K562 (cell line): Measurements from ENCODE around the gene SH3BGR. TPM values are rescaled to one million over a fixed set of nuclear protein-coding genes. Genes with fewer than 3 reads are reported as not detected.

Experiments
- ATAC-seq: fragments of 200-7000 bp; cut with Tn5 transposase; 3 replicates; pipeline ENCODE4 v1.9.1; 2020; ENCODE audit warnings: moderate library complexity
- BruUV-seq: library from RNA; stranded (reverse); fragments of 400-500 nt; replicated peaks from 2 replicates; lab custom pipeline; 2021; lab: Mats Ljungman, UMichigan
- CTCF ChIA-PET: fragments of 300-600 bp; formaldehyde crosslinking; extraction: SDS; loops from one replicate; lab custom pipeline; 2021; ENCODE audit warnings: low intra/inter-chr PET ratio; lab: Yijun Ruan, JAX
- POLR2A ChIA-PET: fragments of 300-600, 350-650 bp; sonication (Branson Sonifier 250); formaldehyde crosslinking; extraction: SDS; loops from one replicate; lab custom pipeline; 2021; ENCODE audit warnings: antibody characterized with exemption, inconsistent platforms; lab: Yijun Ruan, JAX
- DNase-seq, 4 experiments: peaks; one replicate each; pipeline versions ENCODE4 v3.0.0 to v3.0.0-alpha.2; 2011 to 2018; ENCODE audit warnings: low spot score in 3 of 4, mixed read lengths in 3 of 4; ENCODE audit errors: extremely low read depth in 1 of 4
- FAIRE-seq: peaks from 2 replicates; lab custom pipeline; 2011; peaks lifted over from hg19 to GRCh38; lab: Jason Lieb, UNC
- H2AFZ ChIP-seq: 2 replicates; pipeline ENCODE4 v1.6.0; 2011; ENCODE audit warnings: low read depth, low read length, control low read depth, inconsistent platforms
- H3K27ac ChIP-seq: fragments of 200-600 bp; 3 replicates; pipeline ENCODE4 v1.8.0; 2011; ENCODE audit warnings: low read depth, mild to moderate bottlenecking, control low read depth, inconsistent platforms, low read length, moderate library complexity, mixed read lengths; ENCODE audit errors: extremely low read depth
- H3K27me3 ChIP-seq, 2 experiments: fragments of 300-600 bp in 1 of 2; 2 replicates in 1 of 2; 3 replicates in 1 of 2; pipeline versions ENCODE4 v1.6.0 to v1.8.0; 2011; ENCODE audit warnings: inconsistent platforms in 2 of 2, low read length in 2 of 2, mild to moderate bottlenecking in 1 of 2, mixed read lengths in 1 of 2, moderate library complexity in 1 of 2; ENCODE audit not compliant: control insufficient read depth in 2 of 2, insufficient read depth in 2 of 2
- H3K36me3 ChIP-seq: fragments of 300-600 bp; 3 replicates; pipeline ENCODE4 v1.8.0; 2011; ENCODE audit warnings: mild to moderate bottlenecking, low read length, inconsistent platforms; ENCODE audit not compliant: control insufficient read depth, insufficient read depth
- H3K4me1 ChIP-seq, 2 experiments: fragments of 200-600 bp in 1 of 2; replicated peaks in 1 of 2; 2 replicates in 1 of 2; 3 replicates in 1 of 2; pipeline versions ENCODE4 v1.5.1 to v1.8.0; 2011; ENCODE audit warnings: inconsistent platforms in 2 of 2, low read length in 2 of 2, mild to moderate bottlenecking in 1 of 2, mixed read lengths in 1 of 2, moderate library complexity in 1 of 2; ENCODE audit not compliant: control insufficient read depth in 2 of 2, insufficient read depth in 2 of 2
- H3K4me2 ChIP-seq: 2 replicates; pipeline ENCODE4 v1.6.1; 2011; ENCODE audit warnings: low read length, control low read depth, inconsistent platforms, mixed read lengths; ENCODE audit not compliant: insufficient read depth
- H3K4me3 ChIP-seq: fragments of 200-600 bp; sonication (generic), shearing (Covaris generic); 2 replicates; pipeline ENCODE4 v1.5.1; 2016; ENCODE audit warnings: control low read depth, inconsistent platforms
- H3K79me2 ChIP-seq: fragments of 200-600 bp; 3 replicates; pipeline ENCODE4 v1.8.0; 2011; ENCODE audit warnings: low read length, inconsistent platforms; ENCODE audit not compliant: control insufficient read depth, insufficient read depth
- H3K9ac ChIP-seq, 2 experiments: 2 replicates each; pipeline versions ENCODE4 v1.6.0 to v1.6.1; 2011; ENCODE audit warnings: low read depth in 2 of 2, low read length in 2 of 2, control low read depth in 1 of 2, inconsistent platforms in 1 of 2, mild to moderate bottlenecking in 1 of 2, mixed read lengths in 1 of 2; ENCODE audit not compliant: insufficient read depth in 1 of 2
- H3K9me1 ChIP-seq: one replicate; pipeline ENCODE4 v1.6.0; 2011; ENCODE audit warnings: inconsistent platforms, mild to moderate bottlenecking, low read length, moderate library complexity; ENCODE audit not compliant: control insufficient read depth, insufficient read depth
- H3K9me3 ChIP-seq: replicated peaks from 2 replicates; pipeline ENCODE4 v1.5.1; 2011; ENCODE audit warnings: low read depth, low read length, inconsistent platforms; ENCODE audit not compliant: control insufficient read depth, insufficient read depth
- H4K20me1 ChIP-seq: replicated peaks from 2 replicates; pipeline ENCODE4 v1.6.1; 2011; ENCODE audit warnings: low read length, inconsistent platforms, mixed read lengths; ENCODE audit not compliant: control insufficient read depth, insufficient read depth
- BRD4 ChIP-seq: fragments of 200-600 bp; sonication (generic); IDR thresholded peaks from 2 replicates; pipeline ENCODE4 v1.6.1; 2017; ENCODE audit warnings: inconsistent platforms
- EP300 ChIP-seq: IDR thresholded peaks from 2 replicates; pipeline ENCODE4 v1.6.1; 2012; ENCODE audit warnings: low read length, improper control_type of control experiment
- EP400 ChIP-seq: fragments of 450-650 bp; IDR thresholded peaks from 2 replicates; pipeline ENCODE4 v1.6.1; 2017; ENCODE audit warnings: antibody characterized with exemption, mild to moderate bottlenecking, moderate library complexity
- ETV1 ChIP-seq: fragments of 450-650 bp; conservative IDR thresholded peaks from 2 replicates; pipeline ENCODE4 v1.6.1; 2016; ENCODE audit warnings: missing genetic modification characterization, control low read depth, low read depth, missing compliant biosample characterization
- JUND ChIP-seq, 2 experiments: IDR thresholded peaks; 2 replicates in 1 of 2; 3 replicates in 1 of 2; pipeline ENCODE4 v1.6.1; 2011; ENCODE audit warnings: borderline replicate concordance in 2 of 2, low read depth in 2 of 2, low read length in 2 of 2, improper control_type of control experiment in 1 of 2, missing biosample characterization in 1 of 2, missing genetic modification characterization in 1 of 2, missing genetic modification reagents in 1 of 2
- MEIS2 ChIP-seq: fragments of 450-650 bp; IDR thresholded peaks from 2 replicates; pipeline ENCODE4 v1.6.1; 2014; ENCODE audit warnings: mild to moderate bottlenecking; ENCODE audit not compliant: partially characterized antibody
- NFRKB ChIP-seq: fragments of 450-650 bp; IDR thresholded peaks from 2 replicates; pipeline ENCODE4 v1.6.1; 2016; ENCODE audit warnings: low read depth
- RBFOX2 ChIP-seq: fragments of 200-400 bp; formaldehyde crosslinking; IDR thresholded peaks from 2 replicates; pipeline ENCODE4 v1.6.1; 2017; ENCODE audit warnings: low read depth, mild to moderate bottlenecking, low read length, moderate library complexity
- SMARCA5 ChIP-seq: fragments of 450-650 bp; IDR thresholded peaks from 2 replicates; pipeline ENCODE4 v1.6.1; 2016
- SOX6 ChIP-seq: fragments of 450-650 bp; IDR thresholded peaks from 2 replicates; pipeline ENCODE4 v1.6.1; 2014; ENCODE audit warnings: mild to moderate bottlenecking
- TAF7 ChIP-seq: fragments of 450-650 bp; IDR thresholded peaks from 2 replicates; pipeline ENCODE4 v1.6.1; 2016; ENCODE audit warnings: missing genetic modification characterization, missing compliant biosample characterization
- ZC3H4 ChIP-seq: sonication (generic); formaldehyde crosslinking; IDR thresholded peaks from 2 replicates; pipeline ENCODE4 v1.9.0; 2021; ENCODE audit warnings: missing genetic modification reagents, borderline replicate concordance
- ZNF311 ChIP-seq: fragments of 250-450 bp; sonication (Bioruptor Pico); IDR thresholded peaks from 2 replicates; pipeline ENCODE4 v1.4.0; 2020; ENCODE audit warnings: mild to moderate bottlenecking, moderate library complexity
- ZNF584 ChIP-seq: fragments of 200-800 bp; sonication (Bioruptor generic); IDR thresholded peaks from 2 replicates; pipeline ENCODE4 v1.6.1; 2016; ENCODE audit warnings: low read depth, mild to moderate bottlenecking, missing genetic modification characterization, missing compliant biosample characterization
- ZNF75A ChIP-seq: fragments of 450-650 bp; formaldehyde crosslinking; IDR thresholded peaks from 2 replicates; pipeline ENCODE4 v1.4.0; 2020; ENCODE audit warnings: mild to moderate bottlenecking
- ZSCAN32 ChIP-seq: fragments of 450-650 bp; formaldehyde crosslinking; IDR thresholded peaks from 2 replicates; pipeline ENCODE4 v1.4.0; 2020; ENCODE audit warnings: mild to moderate bottlenecking, moderate library complexity
- WGBS: fragments of 100-300 bp; shearing (Covaris generic); methylation state at CpG from one replicate; pipeline ENCODE4 v1.1.6; 2016; ENCODE audit warnings: low coverage, mixed read lengths; ENCODE audit not compliant: insufficient coverage; ENCODE audit errors: missing lambda C conversion rate; 5-methylcytosine and 5-hydroxymethylcytosine counted together
- in situ Hi-C: fragments of 300-500 bp; cut with MboI; formaldehyde crosslinking; loops from 4 replicates; pipeline ENCODE4 v1.15.0; 2018; ENCODE audit warnings: inconsistent platforms, mixed read lengths
- intact Hi-C: fragments of 100-400 bp; cut with micrococcal nuclease; formaldehyde crosslinking; loops from 2 replicates; pipeline ENCODE4 v1.14.2; 2022
- polyA plus RNA-seq, 8 experiments: library from polyadenylated mRNA; depleted of rRNA in 4 of 8; stranded (reverse) in 5 of 8; unstranded in 3 of 8; fragments of >200 nt; fragmentation: Nextera tagmentation in 2 of 8; fragmentation: Illumina TruSeq in 1 of 8; extraction: Ambion mirVana in 2 of 8; extraction: Trizol in 1 of 8; gene quantifications; 2 replicates each; pipeline versions ENCODE4 v1.2.1 to v1.2.3, GENCODE V29; 2011 to 2014; ENCODE audit warnings: inconsistent platforms in 1 of 8, missing spikeins in 1 of 8
- total RNA-seq, 7 experiments: library from RNA; depleted of rRNA in 6 of 7; stranded (reverse); fragments of >200 nt in 6 of 7; fragmentation: Illumina TruSeq in 2 of 7; extraction: Trizol in 2 of 7; gene quantifications; 2 replicates each; pipeline versions ENCODE4 v1.2.1 to v1.2.3, GENCODE V29; 2011 to 2021; ENCODE audit warnings: low replicate concordance in 1 of 7
- TF ChIP-seq, protein P1 (sequence below), 2 experiments: fragments of 450-650 bp; IDR thresholded peaks; 2 replicates each; pipeline ENCODE4 v1.6.1; 2018; ENCODE audit warnings: mild to moderate bottlenecking in 2 of 2, low read depth in 1 of 2; ENCODE audit not compliant: partially characterized antibody in 2 of 2
- TF ChIP-seq, protein P2 (sequence below): fragments of 450-650 bp; formaldehyde crosslinking; IDR thresholded peaks from 2 replicates; pipeline ENCODE4 v1.4.0; 2022; ENCODE audit warnings: mild to moderate bottlenecking, moderate library complexity

SH3BGR gene
- total and polyA plus RNA-seq, 9 of the 15 experiments (the other 6 are each of a cell fraction or from before 2014, with no cell fraction given): 6.6 to 42.9 (median 25.6) TPM

DNA sequence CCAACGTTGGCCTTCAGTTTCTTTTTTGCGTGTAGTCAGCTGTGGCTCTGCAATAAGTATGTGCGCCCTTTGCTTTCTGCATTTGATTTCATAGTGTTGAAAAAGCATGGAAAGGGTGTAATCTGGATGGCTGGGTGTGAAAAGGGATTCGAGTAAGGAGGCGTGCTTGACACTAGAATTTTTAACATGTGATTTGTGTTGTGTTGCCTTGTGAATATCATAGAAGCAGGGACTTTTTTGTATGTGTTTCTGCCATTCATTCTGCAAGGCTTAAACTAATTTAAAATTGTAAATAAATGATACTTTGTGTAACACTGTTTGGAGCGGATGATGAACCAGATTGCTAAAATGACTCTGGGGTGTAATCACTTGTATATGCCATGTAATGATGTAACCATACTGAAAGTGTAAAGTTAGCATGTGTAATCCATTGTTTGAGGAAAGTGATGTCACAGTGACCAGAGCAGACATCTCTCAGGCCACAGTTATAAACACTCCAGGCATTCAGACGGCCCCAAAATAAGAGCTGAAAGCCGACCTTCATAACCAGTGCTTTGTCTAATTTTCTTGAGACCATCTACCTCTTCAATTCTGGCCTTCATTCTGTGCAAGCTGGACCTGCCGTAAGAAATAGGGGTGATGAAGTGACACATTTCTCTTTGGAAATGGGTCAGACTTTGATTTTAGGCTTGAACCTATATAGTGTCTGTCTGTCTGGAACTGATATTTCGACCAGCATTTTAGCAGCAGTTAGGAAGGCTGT lies 618 bp downstream of the SH3BGR start:
- FAIRE-seq: peak; percentile 59
- peak overlapping the region; percentile 74 for H3K27ac ChIP-seq
- intact Hi-C loops (no loop called here), in situ Hi-C loops (no loop called here)
- 16% methylated on average over 10 of the region's 10 CpGs for WGBS
- H3K4me3 ChIP-seq: peak overlapping the region; percentile 32
- no peaks in the 10 kb centered on the region for H3K79me2 ChIP-seq
- ATAC-seq: peak; percentile 65
- peaks cover 17 to 25% of the 10 kb centered on the region in 2 experiments for H3K4me1 ChIP-seq
- no peaks in the 10 kb centered on the region for H3K9me1 ChIP-seq
- CTCF ChIA-PET: no interaction called here
- H3K36me3 ChIP-seq: no peaks in the 10 kb centered on the region
- BruUV-seq: no TSS peak
- H3K9me3 ChIP-seq: no peaks in the 10 kb centered on the region
- DNase-seq: peak in 1 of 4 experiments; percentile 41
- peak overlapping the region; percentile 72 for H3K4me2 ChIP-seq
- H3K9ac ChIP-seq: peak overlapping the region in 1 of 2 experiments; percentile 65; a peak in 3 of 4 replicates
- H4K20me1 ChIP-seq: no peaks in the 10 kb centered on the region
- peak overlapping the region; percentile 83 for H2AFZ ChIP-seq
- H3K27me3 ChIP-seq: no peaks in the 10 kb centered on the region
- POLR2A ChIA-PET: interaction anchor here (0.6 to 2.5 kb wide), 9 partner anchors 9 to 178 kb away, joined by 3 to 19 read pairs (median 4); no protein-coding TSS in a partner anchor
- TF ChIP-seq BRD4 (peak; percentile 57; the same call in 1 of the 2 replicates), NFRKB (peak; percentile 97), EP400 (peak; percentile 75), RBFOX2 (peak; percentile 60), EP300 (peak; percentile 84), MEIS2 (peak; percentile 56), ETV1 (tag) (0 out of 2 replicates have a peak, but pooled peaks have one; percentile 20), ZC3H4 (CRISPR knock-in tag) (no peak), ZSCAN32 (CRISPR knock-in tag) (peak; percentile 48; the same call in 1 of the 2 replicates), ZNF75A (CRISPR knock-in tag) (no peak), ZNF311 (CRISPR knock-in tag) (no peak), JUND (IDR thresholded peaks at IDR 0.05; ENCODE audit: borderline replicate concordance, low read depth, low read length) (peak; percentile 83; the same call in 1 of the 2 replicates), JUND (tag; IDR thresholded peaks at IDR 0.05; ENCODE audit: borderline replicate concordance, low read depth, low read length) (peak; percentile 75), SOX6 (peak; percentile 96), ZNF584 (CRISPR knock-in tag) (peak; percentile 83), TAF7 (peak; percentile 24; the same call in 1 of the 2 replicates), SMARCA5 (0 out of 2 replicates have a peak, but pooled peaks have one; percentile 45)
- TF ChIP-seq, protein P1, sequence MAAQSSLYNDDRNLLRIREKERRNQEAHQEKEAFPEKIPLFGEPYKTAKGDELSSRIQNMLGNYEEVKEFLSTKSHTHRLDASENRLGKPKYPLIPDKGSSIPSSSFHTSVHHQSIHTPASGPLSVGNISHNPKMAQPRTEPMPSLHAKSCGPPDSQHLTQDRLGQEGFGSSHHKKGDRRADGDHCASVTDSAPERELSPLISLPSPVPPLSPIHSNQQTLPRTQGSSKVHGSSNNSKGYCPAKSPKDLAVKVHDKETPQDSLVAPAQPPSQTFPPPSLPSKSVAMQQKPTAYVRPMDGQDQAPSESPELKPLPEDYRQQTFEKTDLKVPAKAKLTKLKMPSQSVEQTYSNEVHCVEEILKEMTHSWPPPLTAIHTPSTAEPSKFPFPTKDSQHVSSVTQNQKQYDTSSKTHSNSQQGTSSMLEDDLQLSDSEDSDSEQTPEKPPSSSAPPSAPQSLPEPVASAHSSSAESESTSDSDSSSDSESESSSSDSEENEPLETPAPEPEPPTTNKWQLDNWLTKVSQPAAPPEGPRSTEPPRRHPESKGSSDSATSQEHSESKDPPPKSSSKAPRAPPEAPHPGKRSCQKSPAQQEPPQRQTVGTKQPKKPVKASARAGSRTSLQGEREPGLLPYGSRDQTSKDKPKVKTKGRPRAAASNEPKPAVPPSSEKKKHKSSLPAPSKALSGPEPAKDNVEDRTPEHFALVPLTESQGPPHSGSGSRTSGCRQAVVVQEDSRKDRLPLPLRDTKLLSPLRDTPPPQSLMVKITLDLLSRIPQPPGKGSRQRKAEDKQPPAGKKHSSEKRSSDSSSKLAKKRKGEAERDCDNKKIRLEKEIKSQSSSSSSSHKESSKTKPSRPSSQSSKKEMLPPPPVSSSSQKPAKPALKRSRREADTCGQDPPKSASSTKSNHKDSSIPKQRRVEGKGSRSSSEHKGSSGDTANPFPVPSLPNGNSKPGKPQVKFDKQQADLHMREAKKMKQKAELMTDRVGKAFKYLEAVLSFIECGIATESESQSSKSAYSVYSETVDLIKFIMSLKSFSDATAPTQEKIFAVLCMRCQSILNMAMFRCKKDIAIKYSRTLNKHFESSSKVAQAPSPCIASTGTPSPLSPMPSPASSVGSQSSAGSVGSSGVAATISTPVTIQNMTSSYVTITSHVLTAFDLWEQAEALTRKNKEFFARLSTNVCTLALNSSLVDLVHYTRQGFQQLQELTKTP (IDR thresholded peaks at IDR 0.05; ENCODE audit: low read depth in 1 of 2, partially characterized antibody in 2 of 2): peak in 1 of 2 experiments; percentile 20
- TF ChIP-seq, protein P2, sequence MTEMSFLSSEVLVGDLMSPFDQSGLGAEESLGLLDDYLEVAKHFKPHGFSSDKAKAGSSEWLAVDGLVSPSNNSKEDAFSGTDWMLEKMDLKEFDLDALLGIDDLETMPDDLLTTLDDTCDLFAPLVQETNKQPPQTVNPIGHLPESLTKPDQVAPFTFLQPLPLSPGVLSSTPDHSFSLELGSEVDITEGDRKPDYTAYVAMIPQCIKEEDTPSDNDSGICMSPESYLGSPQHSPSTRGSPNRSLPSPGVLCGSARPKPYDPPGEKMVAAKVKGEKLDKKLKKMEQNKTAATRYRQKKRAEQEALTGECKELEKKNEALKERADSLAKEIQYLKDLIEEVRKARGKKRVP (CRISPR knock-in tag): peak; percentile 92
